Measurements from ENCODE around the gene KCNT1. TPM values are rescaled to one million over a fixed set of nuclear protein-coding genes. Genes with fewer than 3 reads are reported as not detected.

KCNT1 gene
- total RNA-seq, 3 donors from 2014 or later = not detected

- H3K4me3 ChIP-seq = no peak overlapping the region
- intact Hi-C loops (cut with DNase I; ENCODE audit: low total_unique reads) = no loop called here
- TF ChIP-seq POLR2AphosphoS5 (IDR thresholded peaks at IDR 0.05) (no peak), CTCF (IDR thresholded peaks at IDR 0.05) (no peak), POLR2A (IDR thresholded peaks at IDR 0.05) (no peak)
- no peak for DNase-seq (ENCODE audit: low spot score in 2 of 2)
- H3K36me3 ChIP-seq = no peaks in the 10 kb centered on the region
- H3K27me3 ChIP-seq = peaks cover 0 to 97% of the 10 kb centered on the region in 2 donors
- H3K9me3 ChIP-seq = no peaks in the 10 kb centered on the region
- H3K4me1 ChIP-seq = no peaks in the 10 kb centered on the region
- no peak overlapping the region for H3K27ac ChIP-seq
These were observed 15.4 kb downstream of the KCNT1 start for GRCh38 chr9:135717410-135717809.

- no peak overlapping the region for H3K4me3 ChIP-seq
- no peak for TF ChIP-seq POLR2A (IDR thresholded peaks at IDR 0.05)
- TF ChIP-seq CTCF (IDR thresholded peaks at IDR 0.05) = no peak
- TF ChIP-seq POLR2AphosphoS5 (IDR thresholded peaks at IDR 0.05) = no peak
- intact Hi-C loops (cut with DNase I; ENCODE audit: low total_unique reads) = no loop called here
- H3K9me3 ChIP-seq = no peaks in the 10 kb centered on the region
- H3K4me1 ChIP-seq = no peaks in the 10 kb centered on the region
- no peak for DNase-seq (ENCODE audit: low spot score in 2 of 2)
- H3K36me3 ChIP-seq = no peaks in the 10 kb centered on the region
- no peak overlapping the region for H3K27ac ChIP-seq
- H3K27me3 ChIP-seq = peaks cover 0 to 97% of the 10 kb centered on the region in 2 donors
These were observed 16.6 kb downstream of the KCNT1 start for GRCh38 chr9:135718616-135719015.

- no peak for DNase-seq (ENCODE audit: low spot score in 2 of 2)
- intact Hi-C loops (cut with DNase I; ENCODE audit: low total_unique reads) = no loop called here
- Histone ChIP-seq H3K27me3 (peaks cover 0 to 100% of the 10 kb centered on the region in 2 donors), H3K4me3 (no peak overlapping the region), H3K9me3 (no peaks in the 10 kb centered on the region), H3K36me3 (no peaks in the 10 kb centered on the region), H3K4me1 (no peaks in the 10 kb centered on the region), H3K27ac (no peak overlapping the region)
- no peak for TF ChIP-seq POLR2A (IDR thresholded peaks at IDR 0.05)
- no peak for TF ChIP-seq POLR2AphosphoS5 (IDR thresholded peaks at IDR 0.05)
- TF ChIP-seq CTCF (IDR thresholded peaks at IDR 0.05) = no peak
These were observed 17.5 kb downstream of the KCNT1 start for GRCh38 chr9:135719472-135719871.

DNA sequence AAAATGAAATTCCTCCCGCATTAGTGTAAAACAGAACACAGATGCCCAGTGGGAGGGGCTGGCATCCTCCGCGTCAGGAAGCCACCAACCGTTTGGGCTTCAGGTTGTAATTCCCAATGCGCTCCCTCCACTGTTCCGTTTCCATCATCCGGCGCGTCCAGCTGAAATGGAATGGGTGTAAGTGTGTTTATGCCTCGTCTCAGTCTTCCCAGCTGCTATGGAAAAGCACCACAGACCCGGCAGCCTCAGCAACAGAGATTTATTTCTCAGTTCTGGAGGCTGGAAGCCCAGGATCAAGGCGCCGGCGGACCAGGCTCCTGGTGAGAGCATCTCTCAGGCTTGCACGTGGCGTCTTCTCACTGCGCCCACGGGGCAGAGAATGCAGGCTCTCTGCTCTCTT, 20.4 kb downstream of the KCNT1 start:
- Histone ChIP-seq H3K4me1 (no peaks in the 10 kb centered on the region), H3K36me3 (no peaks in the 10 kb centered on the region), H3K27me3 (peaks cover 4 to 93% of the 10 kb centered on the region in 2 donors), H3K4me3 (no peak overlapping the region), H3K9me3 (no peaks in the 10 kb centered on the region), H3K27ac (no peak overlapping the region)
- no peak for DNase-seq (ENCODE audit: low spot score in 2 of 2)
- no peak for TF ChIP-seq CTCF (IDR thresholded peaks at IDR 0.05)
- TF ChIP-seq POLR2A (IDR thresholded peaks at IDR 0.05) = no peak
- TF ChIP-seq POLR2AphosphoS5 (IDR thresholded peaks at IDR 0.05) = no peak
- intact Hi-C loops (cut with DNase I; ENCODE audit: low total_unique reads) = no loop called here

GRCh38 chr9:135724186-135724787, 22.3 kb downstream of the KCNT1 start:
- intact Hi-C loops (cut with DNase I; ENCODE audit: low total_unique reads) = no loop called here
- Histone ChIP-seq H3K36me3 (no peaks in the 10 kb centered on the region), H3K4me1 (no peaks in the 10 kb centered on the region), H3K9me3 (no peaks in the 10 kb centered on the region), H3K27me3 (peaks cover 4 to 87% of the 10 kb centered on the region in 2 donors), H3K4me3 (no peak overlapping the region), H3K27ac (no peak overlapping the region)
- no peak for DNase-seq (ENCODE audit: low spot score in 2 of 2)
- no peak for TF ChIP-seq POLR2A (IDR thresholded peaks at IDR 0.05)
- TF ChIP-seq POLR2AphosphoS5 (IDR thresholded peaks at IDR 0.05) = no peak
- TF ChIP-seq CTCF (IDR thresholded peaks at IDR 0.05) = no peak

Data from breast epithelium (tissue), 4 donors.